Caco-2 (cell line): ENCODE results near the gene SP4. TPM values are rescaled to one million over a fixed set of nuclear protein-coding genes. Genes with fewer than 3 reads are reported as not detected.

ENCODE experiments used
- BruUV-seq: library from RNA; stranded (reverse); fragments of 400-500 nt; replicated peaks from 2 replicates; lab custom pipeline; 2021; lab: Mats Ljungman, UMichigan
- CTCF ChIA-PET: fragments of 300-600 bp; sonication (Branson Sonifier 250); formaldehyde crosslinking; loops from one replicate; lab custom pipeline; 2022; ENCODE audit warnings: antibody characterized with exemption; lab: Charles Lee
- POLR2A ChIA-PET: fragments of 300-600 bp; sonication (Branson Sonifier 250); formaldehyde crosslinking; loops from one replicate; lab custom pipeline; 2022; ENCODE audit warnings: antibody characterized with exemption; lab: Charles Lee
- DNase-seq, 2 experiments: peaks; one replicate each; pipeline versions ENCODE4 v3.0.0 to v3.0.0-alpha.2; 2020 to 2022
- H3K27me3 ChIP-seq: replicated peaks from 2 replicates; pipeline ENCODE4 v1.6.0; 2011; ENCODE audit warnings: low read length; ENCODE audit not compliant: control insufficient read depth, insufficient read depth
- H3K36me3 ChIP-seq: 2 replicates; pipeline ENCODE4 v1.5.1; 2011; ENCODE audit warnings: low read length; ENCODE audit not compliant: control insufficient read depth, insufficient read depth
- H3K4me1 ChIP-seq: fragments of 250-450 bp; sonication (Bioruptor Pico); 2 replicates; pipeline ENCODE4 v1.5.1; 2020; ENCODE audit warnings: mild to moderate bottlenecking
- H3K4me3 ChIP-seq: 2 replicates; pipeline ENCODE4 v1.5.1; 2011; ENCODE audit warnings: low read depth, mild to moderate bottlenecking, control low read depth, low read length
- H3K9me3 ChIP-seq: fragments of 250-450 bp; sonication (Bioruptor Pico); 2 replicates; pipeline ENCODE4 v1.5.1; 2020; ENCODE audit warnings: mild to moderate bottlenecking, moderate library complexity
- H3K27ac Mint-ChIP-seq: one replicate; pipeline ENCODE4 v1.8.0; 2022; ENCODE audit warnings: mixed read lengths; ENCODE audit not compliant: unreplicated experiment
- H3K27me3 Mint-ChIP-seq: one replicate; pipeline ENCODE4 v1.8.0; 2022; ENCODE audit warnings: mixed read lengths; ENCODE audit not compliant: insufficient read depth, unreplicated experiment
- H3K36me3 Mint-ChIP-seq: one replicate; pipeline ENCODE4 v1.8.0; 2022; ENCODE audit warnings: mild to moderate bottlenecking, mixed read lengths; ENCODE audit not compliant: insufficient read depth, unreplicated experiment
- H3K4me1 Mint-ChIP-seq: one replicate; pipeline ENCODE4 v1.8.0; 2022; ENCODE audit warnings: low read depth, mixed read lengths; ENCODE audit not compliant: unreplicated experiment
- H3K4me3 Mint-ChIP-seq: one replicate; pipeline ENCODE4 v1.8.0; 2022; ENCODE audit warnings: mild to moderate bottlenecking, moderate library complexity, mixed read lengths; ENCODE audit not compliant: unreplicated experiment
- H3K9me3 Mint-ChIP-seq: one replicate; pipeline ENCODE4 v1.8.0; 2022; ENCODE audit warnings: mixed read lengths; ENCODE audit not compliant: unreplicated experiment
- CTCF ChIP-seq, 2 experiments: fragments of 200-600 bp in 1 of 2; IDR thresholded peaks; 1 replicate in 1 of 2; 2 replicates in 1 of 2; pipeline versions ENCODE4 v1.5.1 to v1.8.0; 2011 to 2022; ENCODE audit warnings: antibody characterized with exemption in 1 of 2, control low read depth in 1 of 2, inconsistent platforms in 1 of 2, low read depth in 1 of 2, low read length in 1 of 2, mild to moderate bottlenecking in 1 of 2, moderate library complexity in 1 of 2; ENCODE audit not compliant: insufficient read depth in 1 of 2, severe bottlenecking in 1 of 2, unreplicated experiment in 1 of 2
- intact Hi-C: fragments of 100-400 bp; cut with micrococcal nuclease; formaldehyde crosslinking; loops from one replicate; pipeline ENCODE4 v1.10.0; 2022; ENCODE audit not compliant: unreplicated experiment
- total RNA-seq: library from RNA; stranded (reverse); gene quantifications from 2 replicates; pipeline ENCODE4 v1.2.3, GENCODE V29; 2022

Gene SP4
- total RNA-seq, 1 experiment from 2014 or later: 10.8 TPM

- CTCF ChIA-PET: interaction anchor here (0.6 to 1.0 kb wide), 4 partner anchors 77 to 502 kb away, joined by 3 to 5 read pairs (median 4); no protein-coding TSS in a partner anchor
- TF ChIP-seq CTCF (IDR thresholded peaks at IDR 0.05; ENCODE audit: insufficient read depth in 1 of 2, low read depth in 1 of 2, low read length in 1 of 2, severe bottlenecking in 1 of 2, unreplicated experiment in 1 of 2): peak in 1 of 2 experiments; percentile 26
- Histone ChIP-seq H3K36me3 (no peaks in the 10 kb centered on the region; the same call in none of the 2 replicates), H3K27me3 (no peaks in the 10 kb centered on the region), H3K4me3 (no peak overlapping the region), H3K4me1 (peaks cover 12% of the 10 kb centered on the region; the same call in 1 of the 2 replicates), H3K9me3 (peaks cover 9% of the 10 kb centered on the region)
- H3K4me3 Mint-ChIP-seq: no peak overlapping the region
- H3K4me1 Mint-ChIP-seq: peaks cover 15% of the 10 kb centered on the region
- POLR2A ChIA-PET: interaction anchor here (0.5 kb wide), 1 partner anchor 375 kb away, joined by 3 read pairs; no protein-coding TSS in a partner anchor
- no peaks in the 10 kb centered on the region for H3K27me3 Mint-ChIP-seq
- H3K9me3 Mint-ChIP-seq: peaks cover 39% of the 10 kb centered on the region
- H3K27ac Mint-ChIP-seq: no peak overlapping the region
- DNase-seq: peak in 1 of 2 experiments; percentile 49
- H3K36me3 Mint-ChIP-seq: peaks cover 10% of the 10 kb centered on the region
- no TSS peak for BruUV-seq
- intact Hi-C loops: loop anchor here (1.0 kb wide), 1 partner anchor 76 kb away; the partner anchor contains the start of gene SP4
Measured at GRCh38 chr7:21504021-21504420, 76.1 kb downstream of the SP4 start.

DNA sequence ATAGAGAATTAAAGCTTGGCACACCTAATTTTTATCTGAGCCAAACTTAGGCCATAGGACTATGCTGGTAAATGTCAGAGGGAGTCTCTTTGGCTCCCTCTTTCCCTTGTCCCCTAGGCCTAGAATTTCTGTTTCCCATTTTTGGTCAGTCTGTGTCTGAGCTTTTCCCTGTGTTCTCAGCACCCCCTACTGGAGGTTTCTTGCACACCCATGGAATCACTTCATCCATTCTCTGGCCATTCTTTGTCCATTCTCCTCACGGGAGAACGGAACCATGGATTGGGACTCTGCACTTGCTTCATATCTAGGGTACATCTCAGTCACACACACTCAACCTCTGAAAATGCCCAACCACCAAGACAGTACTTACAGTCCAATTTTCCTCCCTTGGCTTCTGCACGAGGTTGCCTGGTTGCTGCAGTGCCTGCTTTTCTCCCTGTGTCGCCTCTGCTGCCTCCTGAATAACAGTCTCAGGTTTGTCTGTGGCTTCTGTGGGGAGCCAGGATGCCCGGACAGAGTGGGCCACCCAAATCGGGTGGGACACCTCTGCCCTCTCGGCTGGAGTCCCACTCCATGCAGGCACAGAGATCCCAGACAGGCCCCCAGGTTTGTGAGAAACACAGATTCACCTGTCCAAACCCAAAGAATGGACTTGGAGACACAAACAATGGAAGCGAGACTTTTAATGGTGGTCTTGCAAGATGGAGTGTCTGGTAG is 79.9 kb downstream of the SP4 start:
- Mint-ChIP-seq H3K9me3 (peaks cover 29% of the 10 kb centered on the region), H3K27me3 (no peaks in the 10 kb centered on the region), H3K4me1 (peaks cover 13% of the 10 kb centered on the region), H3K36me3 (peaks cover 15% of the 10 kb centered on the region), H3K27ac (no peak overlapping the region), H3K4me3 (no peak overlapping the region)
- BruUV-seq: no TSS peak
- H3K4me1 ChIP-seq: peaks cover 17% of the 10 kb centered on the region; the same call in 1 of the 2 replicates
- ChIA-PET CTCF (interaction anchor here (1.0 kb wide), 1 partner anchor 246 kb away, joined by 3 read pairs; no protein-coding TSS in a partner anchor), POLR2A (no interaction called here)
- TF ChIP-seq CTCF (IDR thresholded peaks at IDR 0.05; ENCODE audit: insufficient read depth in 1 of 2, low read depth in 1 of 2, low read length in 1 of 2, severe bottlenecking in 1 of 2, unreplicated experiment in 1 of 2): peak; percentile 53 to 54
- intact Hi-C loops: loop anchor here (1.0 kb wide), 2 partner anchors 246 to 251 kb away; no protein-coding TSS in a partner anchor
- no peaks in the 10 kb centered on the region; the same call in 1 of the 2 replicates for H3K36me3 ChIP-seq
- no peaks in the 10 kb centered on the region for H3K27me3 ChIP-seq
- peaks cover 13% of the 10 kb centered on the region for H3K9me3 ChIP-seq
- DNase-seq: peak in 1 of 2 experiments; percentile 49
- no peak overlapping the region for H3K4me3 ChIP-seq

DNA sequence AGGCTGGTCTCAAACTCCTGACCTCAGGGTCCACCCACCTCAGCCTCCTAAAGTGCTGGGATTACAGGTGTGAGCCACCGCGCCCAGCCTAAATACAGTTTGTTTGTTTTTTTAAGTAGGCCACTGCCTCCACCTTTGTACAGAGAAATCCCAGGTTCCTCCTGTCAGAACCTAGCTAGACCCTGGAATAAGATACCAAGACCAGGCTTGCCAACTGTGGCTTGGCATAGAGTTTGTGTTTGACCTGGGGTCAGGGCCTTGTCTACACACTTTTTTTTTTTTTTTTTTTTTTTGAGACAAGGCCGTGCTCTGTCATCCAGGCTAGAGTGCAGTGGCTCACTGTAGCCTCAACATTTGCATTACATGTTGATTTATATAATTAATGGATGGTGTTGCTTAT is 80.7 kb downstream of the SP4 start:
- BruUV-seq: no TSS peak
- no peak for TF ChIP-seq CTCF (IDR thresholded peaks at IDR 0.05; ENCODE audit: insufficient read depth in 1 of 2, low read depth in 1 of 2, low read length in 1 of 2, severe bottlenecking in 1 of 2, unreplicated experiment in 1 of 2)

More for the DNA sequence above, 80.7 kb downstream of the SP4 start:
- no peak overlapping the region for H3K27ac Mint-ChIP-seq
- H3K4me1 ChIP-seq: peaks cover 14% of the 10 kb centered on the region; the same call in 1 of the 2 replicates
- H3K36me3 Mint-ChIP-seq: peaks cover 15% of the 10 kb centered on the region
- ChIA-PET POLR2A (no interaction called here), CTCF (no interaction called here)
- H3K9me3 Mint-ChIP-seq: peaks cover 28% of the 10 kb centered on the region
- intact Hi-C loops: no loop called here
- H3K36me3 ChIP-seq: no peaks in the 10 kb centered on the region; the same call in 1 of the 2 replicates
- peaks cover 9% of the 10 kb centered on the region for H3K4me1 Mint-ChIP-seq
- peaks cover 13% of the 10 kb centered on the region for H3K9me3 ChIP-seq
- no peaks in the 10 kb centered on the region for H3K27me3 ChIP-seq
- no peak overlapping the region for H3K4me3 Mint-ChIP-seq
- no peak for DNase-seq
- no peak overlapping the region for H3K4me3 ChIP-seq
- H3K27me3 Mint-ChIP-seq: no peaks in the 10 kb centered on the region
